GM12872 (cell line): Measurements from ENCODE around the gene SMPD3.

Experiments
- TF ChIP-seq, protein P1 (sequence below): IDR thresholded peaks from 3 replicates; pipeline ENCODE4 v1.5.1; 2011; ENCODE audit warnings: low read depth, mild to moderate bottlenecking, low read length, moderate library complexity; ENCODE audit not compliant: insufficient read depth

The SMPD3 gene

DNA sequence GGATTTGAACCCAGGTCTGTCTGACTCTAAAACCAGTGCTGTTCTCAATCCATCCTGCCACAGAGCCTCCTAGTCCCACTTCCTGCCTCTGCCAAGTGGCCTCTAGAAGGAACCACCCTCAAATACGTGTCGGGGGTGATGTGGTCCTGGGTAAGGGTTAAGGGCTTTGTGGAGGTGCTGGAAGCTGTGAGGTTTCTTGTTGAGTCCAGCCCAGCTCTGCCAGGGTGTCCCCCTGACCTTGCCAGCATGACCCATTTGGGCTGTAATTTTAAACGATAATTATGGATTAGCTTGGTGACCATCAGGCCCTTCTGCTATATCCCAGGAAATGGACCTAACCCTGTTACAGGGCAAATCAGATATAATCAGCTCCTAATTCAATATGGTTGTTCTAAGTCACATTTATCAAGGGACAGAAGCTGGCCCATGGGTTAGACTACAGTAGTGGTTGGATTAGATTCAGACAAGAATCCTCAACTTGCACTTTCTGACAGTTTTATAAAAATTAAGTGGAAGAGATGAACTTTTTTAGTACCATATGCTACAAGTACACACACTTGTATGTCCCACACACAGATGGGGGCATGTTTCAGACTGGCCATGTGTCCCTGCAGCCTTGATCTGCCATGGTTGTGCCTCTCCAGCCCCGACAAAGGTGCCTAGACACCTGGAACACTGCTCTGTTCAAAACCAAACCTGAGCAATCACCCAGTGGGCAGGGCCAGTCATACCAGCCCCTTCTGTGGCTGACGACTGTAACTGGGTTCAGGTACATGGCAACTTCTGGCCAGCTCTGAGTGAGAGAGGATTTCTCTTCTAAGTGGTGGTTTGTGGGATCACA lies 48.0 kb downstream of the SMPD3 start:
- TF ChIP-seq, protein P1, sequence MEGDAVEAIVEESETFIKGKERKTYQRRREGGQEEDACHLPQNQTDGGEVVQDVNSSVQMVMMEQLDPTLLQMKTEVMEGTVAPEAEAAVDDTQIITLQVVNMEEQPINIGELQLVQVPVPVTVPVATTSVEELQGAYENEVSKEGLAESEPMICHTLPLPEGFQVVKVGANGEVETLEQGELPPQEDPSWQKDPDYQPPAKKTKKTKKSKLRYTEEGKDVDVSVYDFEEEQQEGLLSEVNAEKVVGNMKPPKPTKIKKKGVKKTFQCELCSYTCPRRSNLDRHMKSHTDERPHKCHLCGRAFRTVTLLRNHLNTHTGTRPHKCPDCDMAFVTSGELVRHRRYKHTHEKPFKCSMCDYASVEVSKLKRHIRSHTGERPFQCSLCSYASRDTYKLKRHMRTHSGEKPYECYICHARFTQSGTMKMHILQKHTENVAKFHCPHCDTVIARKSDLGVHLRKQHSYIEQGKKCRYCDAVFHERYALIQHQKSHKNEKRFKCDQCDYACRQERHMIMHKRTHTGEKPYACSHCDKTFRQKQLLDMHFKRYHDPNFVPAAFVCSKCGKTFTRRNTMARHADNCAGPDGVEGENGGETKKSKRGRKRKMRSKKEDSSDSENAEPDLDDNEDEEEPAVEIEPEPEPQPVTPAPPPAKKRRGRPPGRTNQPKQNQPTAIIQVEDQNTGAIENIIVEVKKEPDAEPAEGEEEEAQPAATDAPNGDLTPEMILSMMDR, result no peak

DNA sequence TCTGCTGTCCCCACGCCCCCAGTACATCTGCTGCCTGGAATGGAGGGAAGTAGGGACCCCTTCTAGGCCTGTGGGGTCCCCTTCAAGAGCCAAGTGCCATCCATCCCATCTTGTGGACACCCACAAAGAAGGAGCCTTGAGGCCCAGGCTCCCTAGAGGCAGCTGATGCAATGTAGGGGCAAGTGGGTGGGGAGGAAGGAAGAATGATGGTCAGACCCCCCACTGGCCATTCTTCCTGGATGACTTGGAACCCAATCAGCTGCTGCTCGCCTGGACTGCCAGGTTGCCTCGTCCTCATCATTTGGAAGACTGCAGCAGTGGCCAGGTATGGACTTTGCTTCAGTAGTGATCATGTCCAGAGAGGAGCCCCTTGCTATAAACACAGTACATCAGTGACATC lies 48.9 kb downstream of the SMPD3 start:
- TF ChIP-seq, protein P1, result no peak

DNA sequence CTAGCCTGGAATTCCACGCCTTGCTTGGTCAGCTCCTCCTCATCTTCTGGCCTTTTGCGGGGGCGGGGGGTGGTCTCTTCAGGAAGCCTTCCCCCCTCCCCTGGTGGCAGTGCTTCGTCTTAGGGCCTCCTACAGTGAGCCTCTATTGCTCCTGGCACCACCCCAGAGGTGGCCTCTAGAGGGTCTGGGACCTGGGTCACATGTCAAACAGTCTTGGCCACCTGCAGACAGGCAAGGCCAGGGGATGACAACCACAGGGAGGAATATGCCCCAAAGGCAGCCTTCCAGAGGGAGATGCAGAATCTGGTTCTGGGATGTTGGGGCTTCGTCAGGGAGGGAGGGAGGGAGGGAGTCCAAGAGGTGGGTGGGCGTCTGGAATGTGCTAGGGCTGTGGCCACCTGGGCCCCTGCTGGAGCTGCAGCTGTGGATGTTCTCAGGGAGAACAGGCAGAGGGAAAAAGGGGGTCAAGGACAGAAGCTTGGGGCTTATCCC lies 50.6 kb downstream of the SMPD3 start:
- TF ChIP-seq, protein P1, result no peak

DNA sequence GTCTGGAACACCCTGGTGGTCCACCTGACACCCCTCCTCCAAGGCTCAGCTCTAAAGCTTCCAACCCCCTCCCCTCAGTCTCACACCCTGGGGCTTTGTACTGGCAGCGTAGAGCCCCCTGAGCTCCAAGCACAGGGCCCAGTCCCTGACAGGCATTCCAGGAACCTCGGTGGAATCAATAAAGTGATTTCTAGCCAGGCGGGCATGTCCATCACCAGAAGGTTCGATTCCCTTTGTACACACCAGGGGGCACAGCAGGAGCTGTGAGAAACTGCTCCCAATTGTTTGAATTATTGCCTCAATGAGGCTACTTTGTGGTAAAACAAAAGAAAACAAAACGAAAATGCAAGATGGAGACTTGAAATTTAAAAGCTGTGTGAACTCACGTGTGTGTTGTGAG lies 51.8 kb downstream of the SMPD3 start:
- TF ChIP-seq, protein P1, result peak; percentile 77

DNA sequence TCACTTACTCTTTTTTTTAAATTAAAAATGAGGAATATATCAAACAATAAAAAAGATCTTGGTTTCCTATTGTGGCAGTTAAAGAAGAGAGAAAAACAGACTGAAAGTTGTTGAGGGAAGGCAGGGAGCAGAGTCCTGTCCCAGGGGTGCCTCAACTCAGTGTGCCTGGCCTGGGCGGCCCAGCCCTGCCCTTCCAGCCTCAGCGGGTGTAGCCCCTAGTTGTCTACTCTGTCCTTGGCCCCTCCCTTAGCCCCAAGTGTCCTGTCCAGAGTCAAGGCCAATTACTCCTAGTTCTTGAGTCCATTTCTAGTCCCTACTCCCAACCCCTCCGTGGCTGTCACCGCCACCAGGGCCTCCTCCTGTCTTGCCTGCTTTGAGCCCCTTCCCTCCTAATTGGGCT lies 52.5 kb downstream of the SMPD3 start:
- TF ChIP-seq, protein P1, result no peak

DNA sequence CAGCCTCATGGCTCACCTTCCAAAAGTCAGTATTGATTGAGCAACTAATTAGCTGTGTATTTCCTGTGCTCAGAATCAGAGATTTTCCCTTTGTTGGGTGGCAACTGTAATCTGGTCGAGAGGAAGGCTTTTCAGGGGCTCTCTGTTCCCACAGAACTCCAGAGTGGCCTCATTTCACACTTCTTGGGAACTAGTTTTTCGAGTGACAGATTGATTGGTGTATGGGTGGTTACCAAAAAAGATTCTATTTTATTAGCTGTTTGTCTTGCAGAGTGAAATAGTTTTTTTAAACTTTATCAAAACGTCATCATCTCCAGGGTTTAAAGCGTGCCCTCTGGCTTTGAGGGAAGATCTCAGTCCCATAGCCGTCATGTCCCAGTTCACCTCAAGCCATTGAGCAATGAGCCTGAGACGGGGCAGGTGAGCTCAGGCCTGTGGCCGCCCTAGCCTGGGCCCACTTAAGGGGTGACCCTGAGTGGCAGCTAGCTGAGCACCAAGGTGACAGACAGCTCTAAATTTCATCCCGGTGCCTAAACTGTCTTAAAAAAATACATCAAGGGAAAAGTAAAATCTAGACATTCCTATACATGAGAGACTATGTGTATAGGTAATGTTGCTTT lies 53.0 kb downstream of the SMPD3 start:
- TF ChIP-seq, protein P1, result no peak

DNA sequence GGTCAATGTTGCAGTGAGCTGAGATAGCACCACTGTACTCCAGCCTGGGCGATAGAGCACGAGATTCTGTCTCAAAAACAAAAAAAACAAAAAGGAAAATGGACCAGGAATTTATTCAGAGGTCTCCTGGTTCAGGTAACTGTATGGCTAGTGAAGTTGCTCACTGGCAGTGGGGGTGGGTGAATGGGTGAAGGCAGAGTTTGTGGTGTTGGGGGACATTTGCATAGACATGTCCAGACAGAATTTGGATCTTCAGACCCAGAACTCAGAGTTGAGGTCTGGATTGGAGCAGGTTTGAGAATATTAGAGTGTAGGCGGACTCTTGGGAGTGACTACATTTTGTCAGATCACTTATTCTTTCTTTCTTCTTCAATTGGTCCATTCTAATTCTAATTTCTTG lies 55.0 kb downstream of the SMPD3 start:
- TF ChIP-seq, protein P1, result no peak
